NOMO-1 treated with dmso at 0.1 percent for 144 hours (cell line): Measurements from ENCODE around the gene PSD2.

Experiments
- DNase-seq: peaks from one replicate; lab custom pipeline; 2025; ENCODE audit not compliant: unreplicated experiment; lab: John Stamatoyannopoulos, UW

The PSD2 gene

DNA sequence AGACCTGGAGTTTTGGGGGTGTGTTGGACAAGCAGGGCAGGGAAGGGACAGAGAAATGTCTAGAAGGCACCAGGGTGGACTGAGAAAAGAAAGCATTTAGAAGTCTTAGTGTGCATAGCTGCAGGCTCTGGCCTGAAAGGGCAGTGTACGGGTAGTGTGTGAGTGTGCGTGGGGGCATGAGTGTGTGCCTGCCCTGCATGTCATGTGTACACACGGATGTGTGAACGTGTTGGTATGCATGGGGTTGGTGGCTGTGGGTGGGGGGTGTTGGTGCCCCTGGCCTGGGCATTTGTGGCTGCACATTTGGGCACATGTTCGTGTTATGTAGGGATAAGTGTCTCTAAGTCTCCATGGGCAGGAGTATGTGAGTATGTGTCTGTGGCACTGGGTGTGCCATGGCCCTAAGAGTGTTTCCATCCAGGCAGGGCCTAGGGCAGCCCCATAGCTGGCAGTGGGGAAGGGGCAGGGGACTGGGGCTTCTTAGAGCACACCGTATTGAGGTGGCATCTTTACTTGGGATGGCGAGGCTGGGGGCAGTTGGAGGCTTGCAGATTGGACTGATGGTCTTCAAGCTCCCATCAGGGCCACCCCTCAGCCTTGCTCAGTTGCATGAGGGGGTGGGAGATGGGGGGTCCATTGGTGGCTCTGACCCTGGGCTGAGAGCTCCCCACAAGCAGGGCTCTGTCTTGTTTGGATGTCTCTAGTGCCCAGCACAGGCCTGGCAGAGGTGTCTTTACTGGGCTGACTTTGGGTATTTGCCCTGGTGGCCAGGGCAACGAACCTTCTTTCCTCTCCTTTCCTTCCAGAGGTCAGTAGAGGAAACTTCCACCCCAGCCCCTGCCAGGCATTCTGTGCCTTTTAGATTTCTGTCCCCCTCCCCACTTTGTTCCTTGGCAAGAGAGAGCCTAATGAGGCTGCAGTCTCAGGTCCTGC lies 15.0 kb downstream of the PSD2 start:
- no peak for DNase-seq

DNA sequence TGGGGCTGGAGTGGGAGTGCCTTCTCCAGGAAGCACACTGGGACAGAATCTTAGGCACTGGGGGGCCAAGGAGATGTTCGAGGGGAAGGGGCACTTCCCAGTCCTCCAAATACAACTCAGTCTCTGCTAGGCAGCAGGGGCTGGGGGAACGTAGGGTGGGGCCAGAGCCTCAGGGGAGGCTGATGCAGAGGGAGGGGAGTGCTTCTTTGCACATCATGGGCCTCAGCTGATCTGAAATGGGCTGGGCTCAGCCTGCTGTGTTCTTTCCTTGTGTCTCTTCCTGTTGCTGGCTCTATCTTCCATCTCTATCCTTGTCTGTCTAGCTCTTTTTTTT lies 15.6 kb downstream of the PSD2 start:
- DNase-seq, result no peak

- no peak for DNase-seq
Measured at GRCh38 chr5:139812323-139812722, 16.7 kb downstream of the PSD2 start.

DNA sequence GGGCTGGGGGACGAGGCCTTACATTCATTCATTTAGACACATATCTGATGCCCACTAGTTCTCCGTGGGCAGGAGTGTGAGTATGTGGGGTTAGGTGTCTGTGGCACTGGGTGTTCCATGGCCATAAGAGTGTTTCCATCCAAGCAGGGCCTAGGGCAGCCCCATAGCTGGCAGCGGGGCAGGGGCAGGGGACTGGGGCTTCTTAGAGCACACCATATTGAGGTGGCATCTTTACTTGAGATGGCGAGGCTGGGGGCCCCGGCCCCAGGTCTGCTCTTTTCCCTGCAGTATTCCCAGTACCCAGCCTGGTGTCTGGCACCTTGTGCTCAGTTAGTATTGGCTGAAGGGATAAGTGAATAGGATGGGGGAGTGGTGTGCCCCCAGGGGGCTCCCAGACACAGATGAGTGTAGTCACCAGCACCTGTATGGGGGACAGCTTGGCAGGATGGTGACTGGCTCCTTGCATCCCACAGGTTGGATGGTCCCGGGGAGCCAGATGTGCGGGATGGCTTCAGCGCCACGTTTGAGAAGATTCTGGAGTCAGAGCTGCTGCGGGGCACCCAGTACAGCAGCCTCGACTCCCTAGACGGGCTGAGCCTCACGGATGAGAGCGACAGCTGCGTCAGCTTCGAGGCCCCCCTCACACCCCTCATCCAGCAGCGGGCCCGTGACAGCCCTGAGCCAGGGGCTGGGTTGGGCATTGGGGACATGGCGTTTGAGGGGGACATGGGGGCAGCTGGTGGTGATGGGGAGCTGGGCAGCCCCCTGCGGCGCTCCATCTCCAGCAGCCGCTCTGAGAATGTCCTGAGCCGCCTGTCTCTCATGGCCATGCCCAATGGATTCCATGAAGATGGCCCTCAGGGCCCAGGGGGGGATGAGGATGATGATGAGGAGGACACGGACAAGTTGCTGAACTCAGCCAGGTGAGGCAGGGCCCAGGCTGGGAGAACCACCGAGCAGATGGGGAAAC lies 17.5 kb downstream of the PSD2 start:
- DNase-seq, result no peak

- DNase-seq, result no peak
Measured at GRCh38 chr5:139814191-139814601, 18.6 kb downstream of the PSD2 start.

DNA sequence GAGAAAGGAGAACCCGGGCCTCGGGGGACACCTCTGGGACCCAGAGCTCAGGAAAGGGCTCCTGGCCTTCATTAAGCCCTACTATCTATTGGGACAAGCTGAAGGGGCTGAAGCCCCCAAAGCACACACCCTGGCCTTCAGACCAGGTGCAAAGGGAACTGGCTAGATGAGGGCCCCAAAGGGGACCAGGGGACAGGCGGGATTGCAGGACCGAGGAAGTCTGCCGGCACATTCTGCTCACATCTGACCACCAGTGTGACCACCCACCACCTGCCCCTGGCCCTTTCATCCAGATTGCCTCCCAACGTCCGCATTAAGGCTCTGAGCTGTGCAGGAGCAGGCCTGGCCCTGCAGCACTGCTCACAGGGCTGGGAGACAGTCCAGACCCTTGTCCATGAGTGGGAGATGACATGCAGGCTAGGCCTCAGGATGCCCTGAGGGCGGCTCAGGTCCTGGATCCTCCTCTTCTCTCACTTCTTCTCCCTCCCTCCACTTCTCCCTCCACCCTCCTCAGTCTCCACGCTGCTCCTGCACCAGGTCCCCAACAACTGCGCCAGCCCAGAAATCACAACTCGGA lies 19.2 kb downstream of the PSD2 start:
- no peak for DNase-seq

GRCh38 chr5:139816566-139816965 lies 21.0 kb downstream of the PSD2 start:
- no peak for DNase-seq

DNA sequence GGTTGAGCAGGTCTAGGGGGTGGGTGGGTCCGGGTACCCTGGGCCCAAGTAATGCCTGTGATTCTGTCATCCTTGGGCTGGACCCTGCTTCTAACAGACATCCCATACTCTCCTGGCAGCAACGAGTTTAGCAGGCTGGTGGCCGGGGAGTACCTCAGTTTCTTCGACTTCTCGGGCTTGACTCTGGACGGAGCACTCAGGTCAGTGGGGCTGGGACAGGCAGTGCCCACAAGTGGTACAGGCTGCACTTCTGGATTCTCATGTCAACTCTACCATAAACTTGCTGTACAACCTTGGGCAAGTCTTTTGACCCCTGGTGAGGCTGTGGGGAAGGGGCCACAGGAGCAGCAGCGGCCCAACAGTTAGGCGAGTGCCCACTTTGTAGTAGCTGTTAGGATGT lies 21.8 kb downstream of the PSD2 start:
- DNase-seq, result no peak

DNA sequence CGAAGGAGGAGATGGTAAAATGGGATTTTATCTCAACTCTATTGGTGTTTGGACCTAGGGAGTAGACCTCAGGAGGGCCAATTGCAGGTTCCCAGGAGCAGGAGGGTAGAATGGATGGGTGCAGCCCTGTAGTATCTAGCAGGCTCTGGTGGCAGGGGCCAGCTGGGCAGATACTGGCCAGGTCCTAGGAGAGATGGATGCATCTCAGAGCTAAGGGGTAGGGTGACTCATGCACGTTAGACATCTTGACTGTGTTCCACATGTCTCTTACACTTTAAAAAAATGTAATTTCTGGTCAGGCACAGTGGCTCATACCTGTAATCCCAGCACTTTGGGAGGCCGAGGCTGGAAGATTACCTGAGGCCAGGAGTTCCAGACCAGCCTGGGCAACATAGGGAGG lies 22.4 kb downstream of the PSD2 start:
- DNase-seq, result no peak

- DNase-seq, result no peak
Measured at GRCh38 chr5:139820130-139820529, 24.5 kb downstream of the PSD2 start.

- DNase-seq, result no peak
Measured at GRCh38 chr5:139820606-139821005, 25.0 kb downstream of the PSD2 start.

- no peak for DNase-seq
Measured at GRCh38 chr5:139821806-139822552, 26.4 kb downstream of the PSD2 start.

DNA sequence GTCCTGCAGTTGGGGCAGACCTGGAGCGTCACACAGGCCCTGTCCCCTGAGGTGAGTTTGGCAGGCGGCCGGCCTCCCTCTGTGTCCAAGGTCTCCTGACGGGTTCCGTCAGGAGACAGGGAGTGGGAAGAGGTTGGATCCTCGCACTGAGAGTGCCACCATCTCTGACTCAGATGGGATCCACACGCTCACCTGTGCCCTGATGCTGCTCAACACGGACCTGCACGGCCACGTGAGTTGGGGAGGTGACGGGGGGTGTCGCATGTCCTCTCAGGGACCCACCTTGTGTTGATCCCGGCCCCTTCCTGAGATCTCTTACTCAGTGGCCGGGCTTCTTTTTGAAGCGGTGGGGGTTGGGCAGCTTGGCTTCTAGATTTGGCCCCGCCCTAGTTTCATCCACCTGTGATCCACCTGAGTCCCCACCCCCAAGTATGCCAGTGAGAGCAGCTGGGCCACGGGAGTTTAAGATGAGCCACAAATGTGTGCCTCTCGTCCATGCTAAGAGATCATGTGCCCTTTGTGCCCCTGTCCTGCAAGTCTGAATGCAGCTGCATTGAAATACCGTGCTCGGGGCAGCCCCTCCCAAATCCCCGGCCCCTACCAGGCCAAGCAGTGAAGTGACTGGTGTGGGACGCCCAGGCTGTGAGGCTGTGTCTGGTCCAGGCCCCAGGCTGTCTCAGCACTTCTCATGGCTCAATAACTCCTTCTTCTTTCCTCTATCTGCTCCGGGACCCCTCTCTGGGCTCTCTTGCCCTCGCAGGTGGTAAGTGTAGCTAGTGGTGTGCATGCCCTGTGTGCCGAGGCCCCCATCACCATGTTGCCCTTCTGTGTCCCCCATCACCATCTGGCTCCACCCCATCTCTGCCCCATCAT lies 27.2 kb downstream of the PSD2 start:
- no peak for DNase-seq

DNA sequence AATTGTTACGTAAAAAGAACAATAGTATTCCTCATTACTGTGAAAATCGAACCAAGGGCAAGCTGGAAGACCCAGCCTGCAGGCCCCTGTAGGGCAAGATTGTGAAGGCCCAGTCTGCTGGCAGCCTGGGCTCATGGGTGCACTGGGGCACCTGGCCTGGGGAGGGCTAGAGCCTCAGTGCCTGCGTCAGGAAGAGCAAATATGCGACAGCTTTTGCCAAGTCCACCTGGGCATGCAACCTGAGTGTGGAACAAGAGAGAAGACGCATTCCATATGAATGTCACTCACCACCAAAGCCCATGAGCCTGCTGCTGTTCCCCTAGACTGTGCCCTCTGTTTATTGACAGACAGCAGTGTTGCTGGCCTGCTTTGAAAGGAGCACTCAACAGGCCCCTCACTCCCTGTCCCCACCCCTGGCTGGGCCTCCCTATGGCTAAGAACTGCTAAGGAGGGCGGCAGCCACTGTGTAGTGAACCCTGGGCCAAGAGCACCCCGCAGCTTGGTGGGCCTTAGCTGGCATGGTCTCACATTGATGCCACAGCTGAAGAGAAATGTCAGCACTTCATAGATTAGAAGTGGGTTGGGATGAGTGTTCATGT lies 28.2 kb downstream of the PSD2 start:
- DNase-seq, result no peak

DNA sequence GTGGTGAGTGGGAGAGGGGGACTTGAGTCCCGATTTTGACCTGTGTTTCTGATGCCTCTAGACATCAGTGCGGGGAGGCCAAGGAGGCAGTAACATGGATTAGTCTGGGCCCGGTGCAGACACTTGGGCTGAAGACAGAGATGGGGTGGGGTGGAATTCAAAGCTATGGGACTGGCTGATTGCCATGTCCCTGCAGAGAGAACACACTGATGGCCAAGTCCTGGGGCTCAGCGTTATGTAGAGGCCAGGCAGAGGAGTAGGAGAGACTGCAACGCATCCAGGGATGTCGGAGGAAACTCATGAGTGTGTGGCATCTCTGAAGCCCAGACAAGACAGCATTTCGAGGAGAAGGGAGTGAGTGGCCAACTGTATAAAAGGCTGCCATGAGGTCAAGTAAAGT lies 30.1 kb downstream of the PSD2 start:
- DNase-seq, result no peak

DNA sequence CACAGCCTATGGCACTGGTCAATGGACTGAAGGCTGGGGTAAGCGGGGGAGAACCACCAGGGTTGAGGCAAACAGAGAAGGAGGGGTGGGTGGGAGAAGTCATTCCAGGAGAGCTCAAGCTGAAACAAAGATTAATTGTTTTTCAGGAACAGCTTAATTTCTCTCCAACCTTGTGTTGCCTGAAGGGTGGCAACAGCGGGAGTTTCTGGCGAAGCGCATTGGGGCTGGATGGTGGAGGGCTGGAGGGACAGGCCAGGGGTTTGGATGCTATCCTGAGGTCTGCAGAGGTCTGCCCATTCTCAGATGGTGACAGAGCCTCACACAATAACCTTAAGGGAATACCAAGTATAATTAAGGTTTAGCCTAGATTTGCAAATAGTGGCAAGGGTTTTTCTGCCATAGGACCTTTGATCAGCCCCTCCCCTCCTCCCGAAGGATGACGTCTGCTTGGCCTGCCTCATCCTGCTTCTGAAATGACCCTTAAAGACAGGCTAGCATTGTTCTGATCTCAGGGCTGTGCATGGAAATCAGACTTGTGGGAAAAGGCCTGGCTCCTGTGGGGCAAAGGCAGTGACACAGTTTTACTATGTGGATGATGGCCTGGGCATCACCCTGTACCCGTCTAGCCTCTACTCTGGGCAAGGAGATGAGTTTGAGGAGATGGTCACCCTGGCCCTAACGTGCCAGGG lies 32.7 kb downstream of the PSD2 start:
- DNase-seq, result no peak

DNA sequence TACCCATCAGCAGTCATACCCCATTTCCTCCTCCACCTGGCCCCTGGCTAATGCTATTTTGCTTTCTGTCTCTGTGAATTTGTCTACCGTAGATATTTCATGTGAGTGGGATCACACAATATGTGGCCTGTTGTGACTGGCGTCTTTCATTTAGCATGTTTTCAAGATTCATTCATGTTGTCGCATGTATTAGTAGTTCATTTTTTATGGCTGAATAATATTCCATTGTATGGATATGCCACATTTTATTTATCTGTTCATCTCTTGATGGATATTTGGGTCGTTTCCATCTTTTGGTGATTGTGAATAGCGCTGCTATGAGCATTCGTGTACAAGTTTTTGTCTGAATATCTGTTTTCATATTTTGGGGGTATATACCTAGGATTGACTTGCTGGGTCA lies 33.9 kb downstream of the PSD2 start:
- DNase-seq, result no peak

DNA sequence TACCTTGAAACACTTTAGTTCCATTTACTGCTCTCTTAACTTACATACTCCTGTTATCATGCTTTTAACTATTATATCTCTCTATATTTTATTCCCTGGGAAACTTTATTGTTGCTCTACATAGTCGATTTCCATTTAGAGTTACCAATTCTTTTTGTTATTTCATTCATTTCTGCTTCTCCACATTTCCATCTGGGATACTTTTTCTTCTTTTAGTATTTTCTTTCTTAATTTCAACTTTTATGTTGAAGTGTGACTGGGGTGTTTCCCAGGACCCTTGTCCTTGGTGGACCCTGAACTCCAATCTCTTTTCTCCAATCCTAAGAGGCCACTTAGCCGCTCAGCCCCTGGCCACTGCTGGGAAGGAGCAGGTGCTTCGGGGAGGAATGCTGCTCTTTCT lies 36.0 kb downstream of the PSD2 start:
- DNase-seq, result no peak

DNA sequence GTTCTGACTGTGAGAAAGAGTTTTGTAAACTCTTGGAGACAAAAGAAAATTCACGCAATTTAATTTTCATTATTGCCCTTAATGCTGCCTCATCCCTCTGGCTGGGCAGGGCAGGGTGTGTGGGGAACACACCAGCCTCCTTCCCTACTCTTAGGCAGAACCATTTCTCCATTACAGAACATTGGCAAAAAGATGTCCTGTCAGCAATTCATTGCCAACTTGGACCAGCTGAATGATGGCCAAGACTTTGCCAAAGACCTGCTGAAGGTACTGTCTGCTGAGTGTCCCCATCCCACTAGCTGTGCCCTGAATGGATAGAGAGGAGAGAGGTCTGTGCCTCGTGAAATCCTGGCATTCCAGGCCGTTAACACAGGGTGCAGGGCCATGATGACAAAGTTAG lies 37.9 kb downstream of the PSD2 start:
- DNase-seq, result no peak
